ENCODE data around the gene TIMM13. TPM values are rescaled to one million over a fixed set of nuclear protein-coding genes. Genes with fewer than 3 reads are reported as not detected.
"Not testable (repeated sequence)": the region's sequence is repeated elsewhere in the genome, so short reads cannot be mapped to it uniquely, and the experiment has no call there.

The TIMM13 gene
- total and polyA plus RNA-seq, 2 donors (not counting 3 experiments of a cell fraction or from before 2014, with no cell fraction given) = 154 to 160 TPM

DNA sequence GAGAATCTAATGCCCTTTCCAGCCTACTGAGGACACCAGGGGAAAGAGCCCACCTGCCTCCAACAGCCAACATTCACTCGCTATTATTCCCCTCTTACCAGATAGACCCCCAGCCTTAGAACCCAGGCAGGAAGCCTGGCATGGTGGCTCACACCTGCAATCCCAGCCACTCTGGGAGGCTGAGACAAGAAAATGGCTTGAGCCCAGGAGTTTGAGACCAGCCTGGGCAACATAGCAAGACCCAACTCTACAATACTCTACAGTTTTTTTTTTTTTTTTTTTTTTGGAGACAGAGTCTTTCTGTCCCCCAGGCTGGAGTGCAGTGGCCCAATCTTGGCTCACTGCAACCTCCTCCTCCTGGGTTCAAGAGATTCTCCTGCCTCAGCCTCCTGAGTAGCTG, 32.9 kb upstream of the TIMM13 start:
- Histone ChIP-seq H3K9me3 (replicated peaks; ENCODE audit: control insufficient read depth, insufficient read depth, low read length) (no peaks in the 10 kb centered on the region), H3K9ac (replicated peaks; ENCODE audit: extremely low read depth, insufficient read depth, low read length) (no peak overlapping the region), H3K4me2 (ENCODE audit: insufficient read depth, low read length) (no peak overlapping the region), H3K27ac (ENCODE audit: insufficient read depth, low read depth, low read length) (no peak overlapping the region), H3K4me3 (replicated peaks in 1 of 3; ENCODE audit: insufficient read depth in 1 of 3, low read depth in 1 of 3, low read length in 3 of 3) (no peak overlapping the region), H3K4me1 (ENCODE audit: control insufficient read depth, extremely low read depth, insufficient read depth, low read length) (peaks cover 20% of the 10 kb centered on the region), H4K20me1 (replicated peaks; ENCODE audit: control insufficient read depth, extremely low read depth, insufficient read depth, low read length) (no peaks in the 10 kb centered on the region), H3K79me2 (ENCODE audit: control insufficient read depth, insufficient read depth, low read length) (peaks cover 18% of the 10 kb centered on the region), H3K27me3 (ENCODE audit: control insufficient read depth in 2 of 2, insufficient read depth in 2 of 2, low read length in 2 of 2) (no peaks in the 10 kb centered on the region), H3K36me3 (ENCODE audit: control insufficient read depth in 2 of 2, extremely low read depth in 1 of 2, insufficient read depth in 2 of 2, low read length in 2 of 2) (no peaks in the 10 kb centered on the region), H3K9me1 (replicated peaks; ENCODE audit: control insufficient read depth, extremely low read depth, insufficient read depth, low read length) (no peaks in the 10 kb centered on the region), H2AFZ (ENCODE audit: low read depth, low read length) (no peak overlapping the region)
- BruUV-seq (replicated peaks) = no TSS peak
- intact Hi-C loops (cut with micrococcal nuclease) (no loop called here), dilution Hi-C loops (cut with MboI; ENCODE audit: extremely low pct_ligation_motif_present, low sequenced_read_pairs) (no loop called here)
- TF ChIP-seq, protein P1, sequence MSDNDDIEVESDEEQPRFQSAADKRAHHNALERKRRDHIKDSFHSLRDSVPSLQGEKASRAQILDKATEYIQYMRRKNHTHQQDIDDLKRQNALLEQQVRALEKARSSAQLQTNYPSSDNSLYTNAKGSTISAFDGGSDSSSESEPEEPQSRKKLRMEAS (IDR thresholded peaks at IDR 0.05; ENCODE audit: insufficient read depth, insufficient read length) = no peak
- TF ChIP-seq JUN (IDR thresholded peaks at IDR 0.05; ENCODE audit: borderline replicate concordance, insufficient read depth, insufficient read length, low read depth) (no peak), GATA2 (IDR thresholded peaks at IDR 0.05; ENCODE audit: insufficient read depth, insufficient read length, low read depth, low read length) (no peak), FOS (IDR thresholded peaks at IDR 0.05; ENCODE audit: borderline replicate concordance, insufficient read depth, low read length) (no peak), POLR2AphosphoS5 (IDR thresholded peaks at IDR 0.05; ENCODE audit: insufficient read depth, low read depth, low read length) (no peak), MYC (IDR thresholded peaks at IDR 0.05; ENCODE audit: low read depth, low read length) (no peak), POLR2A (IDR thresholded peaks at IDR 0.05; ENCODE audit: low read depth, low read length) (no peak), EZH2 (IDR thresholded peaks at IDR 0.05; ENCODE audit: borderline replicate concordance, low read depth, low read length, severe bottlenecking) (no peak)
- TF ChIP-seq, protein P2, sequence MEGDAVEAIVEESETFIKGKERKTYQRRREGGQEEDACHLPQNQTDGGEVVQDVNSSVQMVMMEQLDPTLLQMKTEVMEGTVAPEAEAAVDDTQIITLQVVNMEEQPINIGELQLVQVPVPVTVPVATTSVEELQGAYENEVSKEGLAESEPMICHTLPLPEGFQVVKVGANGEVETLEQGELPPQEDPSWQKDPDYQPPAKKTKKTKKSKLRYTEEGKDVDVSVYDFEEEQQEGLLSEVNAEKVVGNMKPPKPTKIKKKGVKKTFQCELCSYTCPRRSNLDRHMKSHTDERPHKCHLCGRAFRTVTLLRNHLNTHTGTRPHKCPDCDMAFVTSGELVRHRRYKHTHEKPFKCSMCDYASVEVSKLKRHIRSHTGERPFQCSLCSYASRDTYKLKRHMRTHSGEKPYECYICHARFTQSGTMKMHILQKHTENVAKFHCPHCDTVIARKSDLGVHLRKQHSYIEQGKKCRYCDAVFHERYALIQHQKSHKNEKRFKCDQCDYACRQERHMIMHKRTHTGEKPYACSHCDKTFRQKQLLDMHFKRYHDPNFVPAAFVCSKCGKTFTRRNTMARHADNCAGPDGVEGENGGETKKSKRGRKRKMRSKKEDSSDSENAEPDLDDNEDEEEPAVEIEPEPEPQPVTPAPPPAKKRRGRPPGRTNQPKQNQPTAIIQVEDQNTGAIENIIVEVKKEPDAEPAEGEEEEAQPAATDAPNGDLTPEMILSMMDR (IDR thresholded peaks at IDR 0.05; ENCODE audit: extremely low read depth in 1 of 2, insufficient read depth in 1 of 2, low read depth in 1 of 2, low read length in 2 of 2) = no peak
- POLR2A ChIA-PET = no interaction called here
- CTCF ChIA-PET = interaction anchor here (1.1 kb wide), 1 partner anchor 11 kb away, joined by 3 read pairs; no protein-coding TSS in a partner anchor
- DNase-seq (ENCODE audit: low read depth, low spot score) (no peak), FAIRE-seq (no peak)

DNA sequence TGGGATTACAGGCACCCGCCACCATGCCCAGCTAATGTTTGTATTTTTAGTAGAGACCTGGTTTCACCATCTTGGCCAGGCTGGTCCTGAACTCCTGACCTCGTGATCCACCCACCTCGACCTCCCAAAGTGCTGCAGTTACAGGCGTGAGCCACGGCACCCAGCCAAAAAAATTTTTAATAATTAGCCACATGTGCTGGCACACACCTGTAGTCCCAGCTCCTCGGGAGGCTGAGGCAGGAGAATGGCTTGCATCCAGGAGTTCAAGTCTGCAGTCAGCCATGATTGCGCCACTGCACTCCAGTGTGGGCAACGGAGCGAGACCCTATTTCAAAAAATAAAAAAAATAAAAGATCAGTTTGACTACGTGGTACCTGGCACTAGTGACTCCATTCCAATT, 31.4 kb upstream of the TIMM13 start:
- H3K4me3 ChIP-seq (replicated peaks in 1 of 3; ENCODE audit: insufficient read depth in 1 of 3, low read depth in 1 of 3, low read length in 3 of 3); H3K27ac ChIP-seq (ENCODE audit: insufficient read depth, low read depth, low read length); H3K27me3 ChIP-seq (ENCODE audit: control insufficient read depth in 2 of 2, insufficient read depth in 2 of 2, low read length in 2 of 2); H4K20me1 ChIP-seq (replicated peaks; ENCODE audit: control insufficient read depth, extremely low read depth, insufficient read depth, low read length); H2AFZ ChIP-seq (ENCODE audit: low read depth, low read length); intact Hi-C loops (cut with micrococcal nuclease); CTCF ChIA-PET; H3K4me2 ChIP-seq (ENCODE audit: insufficient read depth, low read length); BruUV-seq (replicated peaks); POLR2A ChIA-PET; H3K36me3 ChIP-seq (ENCODE audit: control insufficient read depth in 2 of 2, extremely low read depth in 1 of 2, insufficient read depth in 2 of 2, low read length in 2 of 2); FAIRE-seq; DNase-seq (ENCODE audit: low read depth, low spot score); H3K9me1 ChIP-seq (replicated peaks; ENCODE audit: control insufficient read depth, extremely low read depth, insufficient read depth, low read length); H3K9me3 ChIP-seq (replicated peaks; ENCODE audit: control insufficient read depth, insufficient read depth, low read length); H3K9ac ChIP-seq (replicated peaks; ENCODE audit: extremely low read depth, insufficient read depth, low read length); dilution Hi-C loops (cut with MboI; ENCODE audit: extremely low pct_ligation_motif_present, low sequenced_read_pairs): not testable (repeated sequence)
- H3K4me1 ChIP-seq (ENCODE audit: control insufficient read depth, extremely low read depth, insufficient read depth, low read length) = peaks cover 21% of the 10 kb centered on the region
- H3K79me2 ChIP-seq (ENCODE audit: control insufficient read depth, insufficient read depth, low read length) = peaks cover 32% of the 10 kb centered on the region

Data from endothelial cell of umbilical vein (primary cell).